HG03342 (cell line): ENCODE results near the gene CEP72.
"Not testable (repeated sequence)": the region's sequence is repeated elsewhere in the genome, so short reads cannot be mapped to it uniquely, and the experiment has no call there.

ENCODE experiments used
- ATAC-seq: cut with Tn5 transposase; IDR thresholded peaks from one replicate; pipeline ENCODE4 v1.9.1; 2021; ENCODE audit warnings: mild to moderate bottlenecking, moderate library complexity; ENCODE audit not compliant: unreplicated experiment

The CEP72 gene

DNA sequence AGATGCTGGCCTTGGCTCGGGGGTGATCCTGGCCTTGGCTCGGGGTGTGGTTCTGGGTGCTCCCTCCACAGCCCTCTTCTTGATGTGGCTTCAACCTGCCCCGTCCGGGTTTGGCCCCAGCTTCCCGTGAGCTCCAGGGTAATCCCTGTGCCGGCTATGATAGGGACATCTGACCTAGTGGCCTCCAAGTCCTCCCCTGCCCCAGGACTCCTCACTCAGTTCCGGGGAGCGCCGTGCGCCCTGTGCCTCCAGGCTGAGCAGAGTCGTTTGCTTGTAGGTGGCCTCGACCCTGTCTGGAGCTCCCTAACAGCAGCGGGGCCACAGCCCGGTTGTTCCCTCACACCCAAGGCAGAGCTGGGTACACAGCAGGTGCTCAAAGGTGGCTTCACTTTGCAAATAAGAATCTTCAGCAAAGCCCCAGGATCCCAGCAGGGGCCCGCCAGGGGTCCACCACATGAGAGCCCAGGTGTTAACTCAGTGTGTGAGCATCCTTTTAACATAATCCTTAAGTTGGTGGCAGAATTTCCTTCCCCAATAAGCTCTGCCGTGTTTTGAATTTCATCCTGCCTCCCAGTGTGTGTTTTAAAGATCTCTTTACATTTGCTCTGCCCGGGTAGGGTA lies 32.3 kb upstream of the CEP72 start:
- no peak for ATAC-seq

DNA sequence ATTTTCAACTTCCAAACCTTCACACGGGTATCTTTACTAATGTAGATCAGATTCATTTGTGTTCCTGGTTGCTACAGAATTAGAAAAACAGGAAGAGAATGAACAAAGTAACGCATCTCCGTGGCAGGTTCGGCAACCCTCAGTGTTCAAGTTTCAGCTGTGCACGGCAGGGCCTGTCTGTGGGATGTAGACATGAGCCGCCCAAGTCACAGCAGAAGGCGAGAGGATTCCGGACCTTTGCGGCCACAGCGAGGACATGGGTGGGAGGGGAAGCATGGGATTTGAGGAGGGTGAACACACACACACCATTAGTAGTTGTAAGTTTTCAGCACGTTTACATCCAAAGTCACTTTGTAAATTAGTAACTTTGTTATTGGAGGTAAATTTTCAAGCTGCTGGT lies 31.7 kb upstream of the CEP72 start:
- no peak for ATAC-seq

DNA sequence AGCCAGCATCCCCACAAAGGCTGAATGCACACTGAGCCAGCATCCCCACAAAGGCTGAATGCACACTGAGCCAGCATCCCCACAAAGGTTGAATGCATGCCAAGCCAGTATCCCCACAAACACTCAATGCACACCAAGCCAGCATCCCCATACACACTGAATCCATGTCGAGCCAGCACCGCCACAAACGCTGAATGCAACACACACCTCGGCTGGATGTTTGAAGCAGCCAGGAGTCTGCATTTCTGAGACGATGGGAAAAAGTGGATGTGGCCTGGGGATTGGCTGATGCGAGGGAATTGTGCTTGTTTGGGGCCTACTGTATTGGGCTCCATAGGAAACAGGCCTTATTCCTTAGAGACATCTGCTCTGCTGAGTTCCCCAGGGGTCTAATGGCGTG lies 30.9 kb upstream of the CEP72 start:
- no peak for ATAC-seq

DNA sequence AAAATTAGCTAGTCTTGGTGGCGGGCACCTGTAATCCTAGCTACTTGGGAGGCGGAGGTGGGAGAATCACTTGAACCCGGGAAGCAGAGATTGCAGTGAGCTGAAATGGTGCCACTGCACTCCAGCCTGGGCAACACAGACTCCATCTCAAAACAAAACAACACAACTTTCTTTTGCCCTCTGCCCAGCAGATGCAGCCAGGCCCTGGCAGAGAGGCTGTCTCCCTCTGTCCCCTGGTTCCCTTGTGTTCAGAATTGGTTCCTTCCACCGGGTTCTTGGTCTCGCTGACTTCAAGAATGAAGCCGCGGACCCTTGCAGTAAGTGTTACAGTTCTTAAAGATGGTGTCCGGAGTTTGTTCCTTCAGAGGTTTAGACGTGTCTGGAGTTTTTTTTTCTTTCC lies 30.2 kb upstream of the CEP72 start:
- no peak for ATAC-seq

- not testable (repeated sequence) for ATAC-seq
These were observed 29.7 kb upstream of the CEP72 start for GRCh38 chr5:582445-582844.

GRCh38 chr5:582936-583635 lies 29.1 kb upstream of the CEP72 start:
- no peak for ATAC-seq

- ATAC-seq, result no peak
These were observed 28.5 kb upstream of the CEP72 start for GRCh38 chr5:583645-584044.

GRCh38 chr5:584216-584615 lies 27.9 kb upstream of the CEP72 start:
- ATAC-seq, result no peak

- ATAC-seq, result no peak
These were observed 27.3 kb upstream of the CEP72 start for GRCh38 chr5:584846-585245.

GRCh38 chr5:585556-585955 lies 26.6 kb upstream of the CEP72 start:
- no peak for ATAC-seq

DNA sequence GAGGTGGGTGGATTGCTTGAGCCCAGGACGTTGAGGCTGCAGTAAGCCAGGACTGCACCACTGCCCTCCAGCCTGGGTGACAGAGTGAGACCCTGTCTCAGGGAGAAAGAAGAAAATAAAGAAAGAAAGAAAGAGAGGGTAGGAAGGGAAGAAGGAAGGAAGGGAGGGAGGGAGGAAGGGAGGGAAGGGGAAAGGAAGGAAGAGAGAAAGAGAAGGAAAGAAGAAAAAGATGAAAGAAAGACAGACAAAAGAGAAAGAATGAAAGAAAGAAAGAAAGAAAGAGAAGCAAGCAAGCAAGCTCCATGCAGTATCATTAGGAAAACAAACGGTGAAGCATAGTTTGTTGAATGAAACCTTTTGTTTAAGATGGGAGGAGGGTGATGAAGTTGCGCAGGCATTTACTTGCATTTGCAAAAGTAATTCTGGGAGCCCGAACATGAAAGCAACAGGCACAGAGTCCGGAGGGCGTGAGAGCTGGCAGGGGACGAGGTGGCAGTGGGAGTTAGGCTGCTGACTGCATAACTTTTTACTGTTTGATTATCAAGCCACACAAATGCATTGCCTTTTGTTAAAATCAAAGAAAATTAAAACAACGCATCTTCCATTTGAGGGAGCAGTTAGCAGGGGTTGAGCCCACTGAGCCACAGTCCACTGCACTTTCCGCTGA lies 26.0 kb upstream of the CEP72 start:
- ATAC-seq, result no peak

- no peak for ATAC-seq
These were observed 25.3 kb upstream of the CEP72 start for GRCh38 chr5:586751-587285.

DNA sequence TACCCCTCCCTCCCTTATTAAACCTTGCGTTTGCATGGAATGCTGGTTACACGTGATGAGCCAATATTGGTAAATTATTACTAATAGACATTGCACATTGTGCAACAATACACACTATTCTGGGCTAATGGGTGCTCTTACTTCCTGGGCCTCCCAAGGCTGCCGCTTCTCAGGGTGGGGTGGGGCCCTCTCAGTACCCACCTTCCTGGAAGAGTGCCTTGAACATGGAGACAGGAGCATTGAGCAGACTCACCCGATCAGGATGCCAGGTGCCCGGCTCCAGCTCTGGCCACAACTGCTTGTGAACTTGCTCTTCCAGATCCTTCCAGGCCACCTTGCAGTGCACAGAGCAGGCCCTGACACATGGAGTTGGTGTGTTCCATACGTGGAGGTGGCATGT lies 24.7 kb upstream of the CEP72 start:
- ATAC-seq, result no peak

GRCh38 chr5:588406-588995 lies 23.6 kb upstream of the CEP72 start:
- no peak for ATAC-seq

DNA sequence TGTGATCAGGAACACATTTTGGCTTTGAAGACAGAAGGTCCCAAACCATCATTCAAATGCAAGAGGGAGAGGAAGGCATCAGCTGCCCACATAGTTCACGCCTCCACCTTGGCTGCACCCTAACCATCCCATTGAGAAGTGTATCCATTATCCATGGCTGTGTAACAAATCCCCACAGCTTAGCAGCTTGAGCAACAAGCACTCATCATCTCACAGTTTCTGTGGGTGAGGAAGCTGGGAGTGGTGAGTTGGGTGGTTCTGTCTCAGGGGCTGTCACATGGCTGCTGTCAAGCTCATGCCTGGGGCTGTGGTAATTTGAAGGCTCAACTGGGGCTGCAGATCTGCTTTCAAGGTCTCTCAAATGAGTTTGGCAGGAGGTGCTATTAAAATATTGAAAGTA lies 23.0 kb upstream of the CEP72 start:
- no peak for ATAC-seq

DNA sequence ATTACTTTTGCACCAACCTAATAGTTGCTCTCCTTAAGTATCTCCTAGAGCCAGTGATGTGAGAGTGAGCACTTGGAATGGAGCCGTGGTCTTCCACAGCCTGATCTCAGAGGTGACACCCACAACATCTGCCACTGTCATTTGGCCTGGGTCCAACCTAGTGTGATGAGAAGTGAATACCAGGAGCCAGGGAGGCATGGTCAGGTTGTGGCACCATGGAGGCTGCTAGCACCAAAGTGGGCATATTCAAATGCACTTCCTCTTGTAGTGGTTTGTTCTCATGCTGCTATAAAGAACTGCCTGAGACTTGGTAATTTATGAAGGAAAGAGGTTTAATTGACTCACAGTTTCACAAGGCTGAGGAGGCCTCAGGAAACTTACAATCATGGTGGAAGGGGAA lies 22.6 kb upstream of the CEP72 start:
- ATAC-seq, result no peak

DNA sequence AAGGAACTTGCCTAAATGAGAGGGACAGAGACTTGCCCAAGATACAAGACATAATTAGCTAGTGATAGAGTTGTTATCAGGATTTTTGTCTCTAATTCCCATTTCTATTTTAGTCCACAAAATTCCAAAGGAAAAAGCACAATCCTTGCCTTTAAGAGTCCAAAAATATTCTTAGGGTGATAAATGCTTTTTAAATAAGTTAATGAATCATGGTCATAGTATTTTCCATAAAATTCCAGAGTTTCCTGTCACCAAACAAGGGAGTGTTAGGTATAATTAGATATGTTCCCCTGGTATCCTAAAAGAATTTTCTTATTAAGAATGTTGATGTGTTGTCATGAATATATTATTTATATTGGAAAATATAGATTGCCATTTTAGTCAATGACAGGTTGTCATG lies 21.8 kb upstream of the CEP72 start:
- no peak for ATAC-seq

- no peak for ATAC-seq
These were observed 20.4 kb upstream of the CEP72 start for GRCh38 chr5:591746-592145.

DNA sequence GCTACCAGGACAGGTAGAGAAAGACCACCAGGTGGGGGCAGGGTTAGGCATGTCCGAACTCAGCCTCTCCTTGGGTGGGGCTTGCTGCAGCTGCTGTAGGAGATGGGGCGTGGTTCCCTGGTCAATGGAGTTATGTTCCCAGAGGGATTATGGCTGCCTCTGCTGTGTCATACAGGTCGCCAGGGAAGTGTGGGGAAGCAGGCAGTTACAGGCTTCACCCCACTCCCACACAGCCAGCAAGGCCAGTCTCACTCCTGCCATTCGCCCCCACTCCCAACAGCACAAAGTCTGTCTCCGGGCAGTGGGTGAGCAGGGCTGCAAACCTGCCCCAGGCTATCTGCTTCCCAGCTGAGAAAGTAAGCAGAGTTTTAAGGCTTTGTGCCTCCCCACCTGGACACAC lies 20.0 kb upstream of the CEP72 start:
- no peak for ATAC-seq

GRCh38 chr5:593511-593910 lies 18.6 kb upstream of the CEP72 start:
- no peak for ATAC-seq

GRCh38 chr5:594226-594860 lies 17.8 kb upstream of the CEP72 start:
- no peak for ATAC-seq
